IMR-90 (cell line): ENCODE measurements around the gene HSF2BP.

ENCODE experiments used
- BHLHE40 ChIP-seq: fragments of 150-350 bp; IDR thresholded peaks from 2 replicates; pipeline ENCODE4 v1.6.1; 2016; ENCODE audit warnings: mild to moderate bottlenecking, low read depth, low read length
- CEBPB ChIP-seq: IDR thresholded peaks from 2 replicates; pipeline ENCODE4 v1.6.1; 2012; ENCODE audit warnings: low read depth, low read length, improper control_type of control experiment
- CHD1 ChIP-seq: IDR thresholded peaks from 2 replicates; pipeline ENCODE4 v1.6.1; 2012; ENCODE audit warnings: low read depth, low read length, improper control_type of control experiment
- CTCF ChIP-seq: conservative IDR thresholded peaks from 2 replicates; pipeline ENCODE4 v1.5.1; 2012; ENCODE audit warnings: mild to moderate bottlenecking, low read depth, low read length, improper control_type of control experiment
- FOS ChIP-seq: fragments of 150-350 bp; IDR thresholded peaks from 2 replicates; pipeline ENCODE4 v1.6.1; 2016; ENCODE audit warnings: low read depth, low read length
- MAFK ChIP-seq: IDR thresholded peaks from 2 replicates; pipeline ENCODE4 v1.6.1; 2012; ENCODE audit warnings: low read depth, low read length, improper control_type of control experiment
- MXI1 ChIP-seq: IDR thresholded peaks from 2 replicates; pipeline ENCODE4 v1.6.1; 2012; ENCODE audit warnings: low read depth, mild to moderate bottlenecking, low read length, moderate library complexity, borderline replicate concordance
- POLR2A ChIP-seq: IDR thresholded peaks from 2 replicates; pipeline ENCODE4 v1.6.1; 2012; ENCODE audit warnings: mild to moderate bottlenecking, low read depth, low read length
- RAD21 ChIP-seq: IDR thresholded peaks from 2 replicates; pipeline ENCODE4 v1.6.1; 2012; ENCODE audit warnings: low read length, improper control_type of control experiment
- RFX5 ChIP-seq: IDR thresholded peaks from 2 replicates; pipeline ENCODE4 v1.8.0; 2012; ENCODE audit warnings: low read depth, mild to moderate bottlenecking, low read length, moderate library complexity
- SMC3 ChIP-seq: fragments of 150-350 bp; IDR thresholded peaks from 2 replicates; pipeline ENCODE4 v1.6.1; 2016; ENCODE audit warnings: low read depth, mild to moderate bottlenecking, antibody characterized with exemption, low read length, moderate library complexity
- USF2 ChIP-seq: fragments of 150-350 bp; IDR thresholded peaks from 2 replicates; pipeline ENCODE4 v1.6.1; 2017; ENCODE audit warnings: mild to moderate bottlenecking, antibody characterized with exemption, low read length, low read depth

- TF ChIP-seq CTCF (no peak), BHLHE40 (no peak), MXI1 (no peak), CEBPB (no peak), RAD21 (no peak), POLR2A (no peak), USF2 (no peak), RFX5 (no peak), FOS (no peak), MAFK (no peak), CHD1 (no peak), SMC3 (no peak)
Measured at GRCh38 chr21:43618940-43619339, 40.3 kb downstream of the HSF2BP start.
